ENCODE data around the gene CCR2.
"Not testable (repeated sequence)": the region's sequence is repeated elsewhere in the genome, so short reads cannot be mapped to it uniquely, and the experiment has no call there.

CCR2 gene

GRCh38 chr3:46353647-46354410 is at the start of gene CCR2:
Gene CCR2 (plus strand): TSS chr3:46354111. CDS start chr3:46357528, 3,417 bp downstream.
- DNase-seq: no peak

GRCh38 chr3:46304739-46305138 is 49.2 kb upstream of the CCR2 start:
- no peak for DNase-seq

GRCh38 chr3:46312991-46313390 is 40.9 kb upstream of the CCR2 start:
- no peak for DNase-seq

GRCh38 chr3:46314517-46314916 is 39.4 kb upstream of the CCR2 start:
- no peak for DNase-seq

GRCh38 chr3:46316206-46316605 is 37.7 kb upstream of the CCR2 start:
- no peak for DNase-seq

GRCh38 chr3:46318207-46318927 is 35.5 kb upstream of the CCR2 start:
- DNase-seq: no peak

GRCh38 chr3:46321461-46322104 is 32.3 kb upstream of the CCR2 start:
- DNase-seq: no peak

- DNase-seq: no peak
These were observed 29.9 kb upstream of the CCR2 start for GRCh38 chr3:46324036-46324435.

GRCh38 chr3:46325645-46326300 is 28.1 kb upstream of the CCR2 start:
- no peak for DNase-seq

GRCh38 chr3:46330676-46331075 is 23.2 kb upstream of the CCR2 start:
- not testable (repeated sequence) for DNase-seq

GRCh38 chr3:46334741-46335478 is 19.0 kb upstream of the CCR2 start:
- no peak for DNase-seq

GRCh38 chr3:46335541-46335940 is 18.4 kb upstream of the CCR2 start:
- no peak for DNase-seq

GRCh38 chr3:46337911-46338310 is 16.0 kb upstream of the CCR2 start:
- DNase-seq: no peak

GRCh38 chr3:46338840-46339239 is 15.1 kb upstream of the CCR2 start:
- DNase-seq: no peak

- no peak for DNase-seq
These were observed 9.4 kb upstream of the CCR2 start for GRCh38 chr3:46344476-46344875.

GRCh38 chr3:46348823-46349482 is 5.0 kb upstream of the CCR2 start:
- DNase-seq: no peak

- no peak for DNase-seq
These were observed 4.2 kb upstream of the CCR2 start for GRCh38 chr3:46349484-46350261.

- no peak for DNase-seq
These were observed 3.7 kb upstream of the CCR2 start for GRCh38 chr3:46350262-46350565.

GRCh38 chr3:46351646-46352045 is 2.3 kb upstream of the CCR2 start:
- DNase-seq: no peak

- no peak for DNase-seq
These were observed 821 bp upstream of the CCR2 start for GRCh38 chr3:46353090-46353489.

- no peak for DNase-seq
These were observed 567 bp downstream of the CCR2 start for GRCh38 chr3:46354478-46354877.

All from NCI-H187 (cell line).